ENCODE measurements around the gene MPIG6B. TPM values are rescaled to one million over a fixed set of nuclear protein-coding genes. Genes with fewer than 3 reads are reported as not detected.

MPIG6B gene
- total and polyA plus RNA-seq, 4 donors: 0.84 to 0.96 TPM; not detected in 2

DNA sequence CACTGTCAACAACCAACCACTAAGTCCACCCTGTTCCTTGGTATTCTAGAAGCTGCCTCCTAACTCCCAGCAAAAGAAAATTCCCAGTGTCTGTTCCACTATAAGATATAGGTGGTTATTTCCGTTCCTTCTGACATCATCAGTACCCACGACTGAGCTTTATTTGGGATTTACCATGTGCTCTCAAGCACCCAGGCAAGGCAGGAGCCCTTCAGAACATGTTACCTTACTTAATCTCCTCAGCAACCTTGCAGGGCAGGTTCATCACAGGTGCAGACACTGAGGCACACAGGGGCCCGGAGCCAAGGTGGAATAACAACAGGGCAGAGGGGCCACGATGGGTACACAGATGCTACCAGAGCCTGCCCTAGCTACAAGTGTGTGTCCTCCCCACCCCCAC is 30.8 kb upstream of the MPIG6B start:
- Histone ChIP-seq H3K27ac (ENCODE audit: low read depth in 1 of 2, low read length in 2 of 2) (no peak overlapping the region), H3K9me3 (ENCODE audit: control insufficient read depth, low read length) (no peaks in the 10 kb centered on the region), H3K4me1 (ENCODE audit: control insufficient read depth in 1 of 2, insufficient read depth in 2 of 2, low read length in 2 of 2) (no peaks in the 10 kb centered on the region), H3K36me3 (ENCODE audit: control insufficient read depth in 1 of 2, insufficient read depth in 2 of 2, low read length in 1 of 2) (peaks cover 0 to 6% of the 10 kb centered on the region in 2 donors), H3K4me3 (ENCODE audit: low read length in 2 of 2) (no peak overlapping the region), H3K27me3 (ENCODE audit: control insufficient read depth in 1 of 2, insufficient read depth in 2 of 2, low read length in 1 of 2) (no peaks in the 10 kb centered on the region)
- DNase-seq (no peak), ATAC-seq (ENCODE audit: low FRiP score) (no peak)
- WGBS, 2 donors: 79% methylated on average over 4 of the region's 4 CpGs
- intact Hi-C loops (cut with DNase I): loop anchor here in 1 of 2 donors (10.0 kb wide), 1 partner anchor 192 kb away; no protein-coding TSS in a partner anchor

DNA sequence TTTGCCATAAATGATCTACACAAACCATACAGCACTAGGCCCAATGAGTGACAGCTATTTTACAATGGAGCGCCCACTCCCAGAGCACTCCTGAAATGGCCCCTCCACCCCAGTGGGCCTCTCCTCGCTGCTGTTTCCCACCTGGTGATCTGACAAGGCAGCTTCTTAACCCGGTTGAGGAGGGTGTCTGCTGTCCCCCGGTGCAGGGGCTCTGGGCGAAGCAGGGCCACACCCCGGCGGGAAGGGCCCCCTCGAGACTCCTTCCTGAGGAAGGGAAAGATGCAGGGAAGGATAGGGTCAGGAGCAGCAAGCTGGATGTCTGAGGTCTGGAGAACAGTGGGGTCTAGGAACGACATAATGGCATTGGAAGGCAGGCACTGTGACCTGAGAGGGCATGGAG is 30.3 kb upstream of the MPIG6B start:
- no peak overlapping the region for H3K27ac ChIP-seq (ENCODE audit: low read depth in 1 of 2, low read length in 2 of 2)
- intact Hi-C loops (cut with DNase I): loop anchor here in 1 of 2 donors (10.0 kb wide), 1 partner anchor 192 kb away; no protein-coding TSS in a partner anchor
- DNase-seq: no peak
- no peak overlapping the region for H3K4me3 ChIP-seq (ENCODE audit: low read length in 2 of 2)
- ATAC-seq (ENCODE audit: low FRiP score): no peak
- 83 to 84% methylated on average over 9 of the region's 9 CpGs for WGBS, 2 donors
- H3K9me3 ChIP-seq (ENCODE audit: control insufficient read depth, low read length): no peaks in the 10 kb centered on the region
- no peaks in the 10 kb centered on the region for H3K4me1 ChIP-seq (ENCODE audit: control insufficient read depth in 1 of 2, insufficient read depth in 2 of 2, low read length in 2 of 2)
- no peaks in the 10 kb centered on the region for H3K27me3 ChIP-seq (ENCODE audit: control insufficient read depth in 1 of 2, insufficient read depth in 2 of 2, low read length in 1 of 2)
- H3K36me3 ChIP-seq (ENCODE audit: control insufficient read depth in 1 of 2, insufficient read depth in 2 of 2, low read length in 1 of 2): peaks cover 0 to 6% of the 10 kb centered on the region in 2 donors

DNA sequence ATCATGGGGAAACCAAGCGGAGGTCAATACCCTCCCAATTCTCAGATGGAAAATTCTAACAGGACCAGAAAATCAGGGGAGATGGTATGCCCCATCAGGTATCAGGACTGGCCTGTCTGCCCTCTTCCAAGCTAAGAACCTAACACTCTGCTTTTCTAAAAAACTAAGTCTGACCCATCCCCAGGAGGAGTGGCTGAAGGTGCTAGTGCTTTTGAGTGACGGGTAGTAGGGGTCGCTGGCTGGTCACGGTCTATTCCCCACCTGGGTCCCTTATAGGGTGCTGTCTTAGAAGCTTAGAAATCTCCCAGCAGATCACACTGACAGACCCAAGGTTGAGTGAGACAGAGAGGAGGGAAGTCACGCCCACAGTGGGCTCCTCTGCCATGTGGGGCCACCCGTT is 29.6 kb upstream of the MPIG6B start:
- Histone ChIP-seq H3K27ac (ENCODE audit: low read depth in 1 of 2, low read length in 2 of 2) (no peak overlapping the region), H3K4me3 (ENCODE audit: low read length in 2 of 2) (no peak overlapping the region), H3K36me3 (ENCODE audit: control insufficient read depth in 1 of 2, insufficient read depth in 2 of 2, low read length in 1 of 2) (peaks cover 0 to 4% of the 10 kb centered on the region in 2 donors), H3K4me1 (ENCODE audit: control insufficient read depth in 1 of 2, insufficient read depth in 2 of 2, low read length in 2 of 2) (no peaks in the 10 kb centered on the region), H3K27me3 (ENCODE audit: control insufficient read depth in 1 of 2, insufficient read depth in 2 of 2, low read length in 1 of 2) (no peaks in the 10 kb centered on the region), H3K9me3 (ENCODE audit: control insufficient read depth, low read length) (no peaks in the 10 kb centered on the region)
- 86% methylated on average over 6 of the region's 6 CpGs for WGBS, 2 donors
- ATAC-seq (ENCODE audit: low FRiP score) (no peak), DNase-seq (no peak)
- intact Hi-C loops (cut with DNase I): loop anchor here in 1 of 2 donors (10.0 kb wide), 1 partner anchor 191 kb away; no protein-coding TSS in a partner anchor

DNA sequence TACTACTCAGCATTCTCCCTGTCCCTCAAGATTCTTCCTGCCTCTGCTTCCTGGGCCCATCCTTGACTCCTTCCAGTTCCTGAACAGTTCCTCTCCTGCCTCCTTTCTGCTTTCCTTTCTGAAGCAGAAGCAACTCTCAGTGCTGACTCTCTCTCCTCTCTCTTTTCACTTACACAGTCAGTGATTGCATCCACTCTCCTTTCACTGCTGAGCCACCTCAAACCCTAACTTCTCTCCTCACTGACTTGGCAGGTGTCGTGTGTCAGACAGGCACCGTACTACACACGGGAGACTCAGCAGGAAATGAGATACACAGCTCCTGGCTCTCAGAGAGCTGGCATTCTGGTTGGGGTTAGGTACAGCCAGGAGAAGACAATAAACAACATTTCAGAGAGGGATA is 25.6 kb upstream of the MPIG6B start:
- Histone ChIP-seq H3K36me3 (ENCODE audit: control insufficient read depth in 1 of 2, insufficient read depth in 2 of 2, low read length in 1 of 2) (peaks cover 0 to 2% of the 10 kb centered on the region in 2 donors), H3K9me3 (ENCODE audit: control insufficient read depth, low read length) (no peaks in the 10 kb centered on the region), H3K27ac (ENCODE audit: low read depth in 1 of 2, low read length in 2 of 2) (no peak overlapping the region), H3K4me3 (ENCODE audit: low read length in 2 of 2) (no peak overlapping the region), H3K27me3 (ENCODE audit: control insufficient read depth in 1 of 2, insufficient read depth in 2 of 2, low read length in 1 of 2) (no peaks in the 10 kb centered on the region), H3K4me1 (ENCODE audit: control insufficient read depth in 1 of 2, insufficient read depth in 2 of 2, low read length in 2 of 2) (no peaks in the 10 kb centered on the region)
- intact Hi-C loops (cut with DNase I): loop anchor here in 1 of 2 donors (10.0 kb wide), 1 partner anchor 187 kb away; no protein-coding TSS in a partner anchor
- 33 to 35% methylated on average over 3 of the region's 3 CpGs for WGBS, 2 donors
- no peak for ATAC-seq (ENCODE audit: low FRiP score)
- no peak for DNase-seq

DNA sequence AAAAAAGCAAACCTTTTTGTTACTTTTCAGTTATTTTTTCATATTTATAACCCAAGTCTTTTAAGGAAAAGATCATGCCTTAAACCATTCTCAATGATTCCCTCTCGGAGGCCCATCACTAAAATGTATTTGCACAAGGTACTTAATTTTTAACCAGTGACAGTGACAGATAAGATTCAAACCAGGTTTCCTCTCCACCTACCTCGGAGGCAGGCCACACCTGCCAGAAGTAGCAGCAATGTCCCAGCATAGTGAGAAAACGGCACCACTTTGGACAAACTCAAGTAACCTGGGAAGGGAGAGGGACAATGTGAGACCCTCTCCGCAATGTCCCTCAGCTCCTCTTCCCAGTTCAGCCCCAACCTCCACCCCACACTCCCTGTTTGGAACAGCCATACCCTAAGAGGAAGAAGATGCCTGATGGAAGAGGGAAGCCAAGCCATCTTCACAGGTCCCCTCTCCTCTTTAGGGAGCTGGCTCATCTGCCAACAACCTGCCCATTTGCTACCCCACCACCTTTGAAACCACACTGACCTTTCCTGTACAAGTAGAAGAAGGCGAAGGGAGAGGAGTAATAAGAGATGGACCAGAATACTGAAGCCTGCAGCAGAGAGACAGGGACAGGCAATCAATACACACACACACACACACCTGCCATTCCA is 22.3 kb upstream of the MPIG6B start:
- H3K27ac ChIP-seq (ENCODE audit: low read depth in 1 of 2, low read length in 2 of 2): no peak overlapping the region
- H3K4me3 ChIP-seq (ENCODE audit: low read length in 2 of 2): no peak overlapping the region
- intact Hi-C loops (cut with DNase I): no loop called here

DNA sequence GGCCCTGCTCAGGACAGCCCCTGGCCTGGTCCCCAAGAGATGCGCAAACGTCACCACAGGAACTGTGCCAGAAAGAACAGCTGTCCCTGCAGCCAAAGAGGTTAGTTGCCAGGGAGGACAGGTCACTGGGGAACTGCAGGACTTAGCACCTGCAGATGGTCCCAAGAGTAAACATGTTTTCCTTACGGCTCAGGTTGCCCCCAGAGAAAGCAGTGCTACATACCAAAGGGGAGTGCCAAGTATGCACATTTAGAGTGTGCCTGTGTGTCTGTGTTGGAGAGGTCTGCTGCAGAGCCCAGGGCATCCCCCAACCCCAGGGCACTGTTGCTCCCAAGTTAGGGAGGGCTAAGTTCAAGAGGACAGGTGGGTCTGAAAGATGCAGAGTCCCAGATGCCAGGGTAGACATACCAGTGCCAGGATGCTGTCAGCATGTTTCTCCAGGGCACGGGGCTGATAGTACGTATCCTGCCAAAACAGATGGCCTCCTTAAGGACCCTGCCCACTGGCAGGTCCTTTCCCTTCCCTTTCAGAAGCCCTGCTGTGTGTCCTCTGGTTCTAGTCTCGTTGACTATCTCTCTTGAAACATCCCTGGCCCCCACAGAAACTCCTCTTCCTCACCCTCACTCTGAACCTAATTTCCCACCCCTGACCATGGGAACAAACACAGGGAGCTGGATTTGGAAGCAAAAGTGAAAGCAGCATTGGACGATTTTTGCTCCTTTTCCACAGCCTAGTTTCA is 21.3 kb upstream of the MPIG6B start:
- Histone ChIP-seq H3K27me3 (ENCODE audit: control insufficient read depth in 1 of 2, insufficient read depth in 2 of 2, low read length in 1 of 2) (no peaks in the 10 kb centered on the region), H3K27ac (ENCODE audit: low read depth in 1 of 2, low read length in 2 of 2) (no peak overlapping the region), H3K36me3 (ENCODE audit: control insufficient read depth in 1 of 2, insufficient read depth in 2 of 2, low read length in 1 of 2) (no peaks in the 10 kb centered on the region), H3K4me1 (ENCODE audit: control insufficient read depth in 1 of 2, insufficient read depth in 2 of 2, low read length in 2 of 2) (no peaks in the 10 kb centered on the region), H3K4me3 (ENCODE audit: low read length in 2 of 2) (peak overlapping the region; percentile 75 to 95), H3K9me3 (ENCODE audit: control insufficient read depth, low read length) (no peaks in the 10 kb centered on the region)
- WGBS, 2 donors: 16 to 17% methylated on average over 7 of the region's 7 CpGs
- ATAC-seq (ENCODE audit: low FRiP score) (no peak), DNase-seq (no peak)
- intact Hi-C loops (cut with DNase I): no loop called here

More for the DNA sequence above, 22.3 kb upstream of the MPIG6B start:
- no peaks in the 10 kb centered on the region for H3K9me3 ChIP-seq (ENCODE audit: control insufficient read depth, low read length)
- 87% methylated on average over 5 of the region's 5 CpGs for WGBS, 2 donors
- no peaks in the 10 kb centered on the region for H3K4me1 ChIP-seq (ENCODE audit: control insufficient read depth in 1 of 2, insufficient read depth in 2 of 2, low read length in 2 of 2)
- no peak for ATAC-seq (ENCODE audit: low FRiP score)
- peaks cover 0 to 2% of the 10 kb centered on the region in 2 donors for H3K36me3 ChIP-seq (ENCODE audit: control insufficient read depth in 1 of 2, insufficient read depth in 2 of 2, low read length in 1 of 2)
- no peaks in the 10 kb centered on the region for H3K27me3 ChIP-seq (ENCODE audit: control insufficient read depth in 1 of 2, insufficient read depth in 2 of 2, low read length in 1 of 2)
- DNase-seq: no peak

DNA sequence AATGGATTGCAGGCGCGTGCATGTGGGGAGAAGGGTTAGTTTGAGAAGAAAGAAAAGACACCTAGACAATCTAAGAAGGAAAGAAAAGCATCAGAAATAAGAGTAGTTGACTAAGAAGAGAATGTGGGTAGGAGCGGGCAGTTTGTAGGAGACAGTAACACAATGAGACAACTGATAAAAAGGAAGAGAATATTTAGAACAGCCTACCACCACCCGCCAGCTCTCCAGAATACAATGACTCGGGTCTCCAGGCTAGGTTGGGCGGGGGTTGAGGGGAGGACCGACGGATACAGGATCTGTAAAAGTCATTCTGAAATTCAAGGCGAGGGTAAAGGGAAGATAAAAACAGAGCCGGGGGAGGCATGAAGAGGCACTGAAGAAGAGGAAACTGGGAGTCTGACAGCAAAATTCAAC is 20.8 kb upstream of the MPIG6B start:
- H3K27me3 ChIP-seq (ENCODE audit: control insufficient read depth in 1 of 2, insufficient read depth in 2 of 2, low read length in 1 of 2): no peaks in the 10 kb centered on the region
- peak overlapping the region; percentile 75 to 95 for H3K4me3 ChIP-seq (ENCODE audit: low read length in 2 of 2)
- H3K27ac ChIP-seq (ENCODE audit: low read depth in 1 of 2, low read length in 2 of 2): peak overlapping the region; percentile 95 to 96
- H3K9me3 ChIP-seq (ENCODE audit: control insufficient read depth, low read length): no peaks in the 10 kb centered on the region
- ATAC-seq (ENCODE audit: low FRiP score) (peak; percentile 19), DNase-seq (no peak)
- H3K36me3 ChIP-seq (ENCODE audit: control insufficient read depth in 1 of 2, insufficient read depth in 2 of 2, low read length in 1 of 2): no peaks in the 10 kb centered on the region
- 0 to 1% methylated on average over 10 of the region's 10 CpGs for WGBS, 2 donors
- intact Hi-C loops (cut with DNase I): no loop called here
- no peaks in the 10 kb centered on the region for H3K4me1 ChIP-seq (ENCODE audit: control insufficient read depth in 1 of 2, insufficient read depth in 2 of 2, low read length in 2 of 2)

DNA sequence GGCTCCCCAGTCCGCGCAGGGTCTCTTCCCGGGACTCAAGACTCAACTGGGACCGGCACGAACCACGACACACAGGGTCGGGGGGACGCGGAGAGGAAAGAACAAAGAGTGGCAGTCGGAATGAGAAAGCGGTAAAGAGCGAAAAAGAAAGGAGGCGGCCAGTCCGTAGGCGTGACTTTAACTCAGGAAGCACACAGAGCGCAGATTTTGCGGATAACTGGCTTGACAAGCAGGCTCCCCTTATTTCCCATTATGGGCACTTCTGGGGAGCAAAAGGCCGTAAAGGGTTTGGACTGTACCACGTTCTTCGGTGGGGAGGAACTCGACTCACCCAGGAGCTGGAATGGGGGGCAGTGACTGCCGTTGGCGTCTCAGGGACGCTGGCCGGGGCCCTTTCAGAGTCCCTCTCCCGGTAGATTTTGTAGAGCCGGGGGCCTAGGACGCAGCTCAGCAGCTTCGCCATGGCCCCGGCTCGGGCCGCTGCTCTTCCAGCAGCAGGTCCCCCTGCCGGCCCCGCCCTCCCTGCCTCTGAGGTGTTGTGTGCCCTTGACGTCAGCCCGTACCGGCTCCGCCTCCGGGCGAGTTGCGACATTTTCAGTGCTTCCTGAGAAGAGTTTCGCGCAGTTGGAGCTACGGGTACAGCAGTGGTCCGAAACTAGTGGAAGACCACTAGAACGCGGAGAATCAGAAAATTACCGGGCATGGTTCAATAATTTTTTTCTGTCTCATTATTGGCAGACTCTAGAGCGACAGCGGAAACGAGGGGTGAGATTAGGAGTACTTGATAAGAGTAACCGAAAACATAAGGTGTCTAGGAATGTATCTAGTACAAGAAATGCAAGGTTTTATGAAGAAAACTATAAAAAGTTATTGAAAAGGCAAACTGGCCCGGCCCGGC is 20.1 kb upstream of the MPIG6B start, which contains the start of gene ABHD16A:
Gene ABHD16A, minus strand, starts transcription at position 506 of the 898 bp plus-strand sequence. Its CDS starts 43 bp downstream, at position 463.
- 1% methylated on average over 54 of the region's 54 CpGs for WGBS, 2 donors
- Histone ChIP-seq H3K4me3 (ENCODE audit: low read length in 2 of 2) (peak within 1 kb of the TSS; percentile 75 to 95), H3K9me3 (ENCODE audit: control insufficient read depth, low read length) (no peaks in the 10 kb centered on the region), H3K36me3 (ENCODE audit: control insufficient read depth in 1 of 2, insufficient read depth in 2 of 2, low read length in 1 of 2) (no peaks in the 10 kb centered on the region), H3K27me3 (ENCODE audit: control insufficient read depth in 1 of 2, insufficient read depth in 2 of 2, low read length in 1 of 2) (no peaks in the 10 kb centered on the region), H3K4me1 (ENCODE audit: control insufficient read depth in 1 of 2, insufficient read depth in 2 of 2, low read length in 2 of 2) (no peaks in the 10 kb centered on the region), H3K27ac (ENCODE audit: low read depth in 1 of 2, low read length in 2 of 2) (peak within 1 kb of the TSS; percentile 95 to 96)
- ATAC-seq (ENCODE audit: low FRiP score) (peak; percentile 98), DNase-seq (peak; percentile 99 to 100)
- intact Hi-C loops (cut with DNase I): no loop called here
